Peyer's patch (tissue), 4 donors: ENCODE measurements around the gene MYBPC1. TPM values are rescaled to one million over a fixed set of nuclear protein-coding genes. Genes with fewer than 3 reads are reported as not detected.
A peak's percentile ranks its signal among the peaks of the same experiment; 100 is the strongest.
"Not testable (repeated sequence)": the region's sequence is repeated elsewhere in the genome, so short reads cannot be mapped to it uniquely, and the experiment has no call there.

ENCODE experiments used
- DNase-seq, 3 donors: peaks; one replicate each; pipeline ENCODE4 v3.0.0-alpha.2; 2017 to 2019
- H3K27ac ChIP-seq, 4 donors: fragments of 200-600 bp; sonication (generic); one replicate each; pipeline ENCODE4 v1.5.1; 2016 to 2019
- H3K27me3 ChIP-seq, 2 donors: fragments of 200-600 bp; sonication (generic); one replicate each; pipeline ENCODE4 v1.5.1; 2019
- H3K36me3 ChIP-seq, 3 donors: fragments of 200-600 bp; sonication (generic); one replicate each; pipeline ENCODE4 v1.5.1; 2016 to 2019
- H3K4me1 ChIP-seq, 4 donors: fragments of 200-600 bp; sonication (generic); one replicate each; pipeline ENCODE4 v1.5.1; 2016 to 2019
- H3K4me3 ChIP-seq, 4 donors: fragments of 200-600 bp; sonication (generic); 1 replicate in 3 of 4; 2 replicates in 1 of 4; pipeline ENCODE4 v1.5.1; 2016 to 2019; ENCODE audit warnings: mild to moderate bottlenecking in 1 of 4
- H3K9me3 ChIP-seq, 4 donors: fragments of 200-600 bp; sonication (generic); one replicate each; pipeline ENCODE4 v1.5.1; 2016 to 2019; ENCODE audit warnings: mild to moderate bottlenecking in 1 of 4
- POLR2A ChIP-seq, 2 donors: fragments of 450-650 bp; IDR thresholded peaks; one replicate each; pipeline ENCODE4 v1.5.1; 2017; ENCODE audit warnings: antibody characterized with exemption in 2 of 2, mild to moderate bottlenecking in 2 of 2, moderate library complexity in 2 of 2
- total RNA-seq, 4 donors: library from RNA; depleted of rRNA; stranded (reverse); fragments of >200 nt; gene quantifications; one replicate each; pipeline ENCODE4 v1.1.0, GENCODE V29; 2016
- TF ChIP-seq, protein P1 (sequence below), 6 experiments: fragments of 450-650 bp in 4 of 6; fragments of 200-600 bp in 2 of 6; sonication (generic) in 1 of 6; IDR thresholded peaks; one replicate each; pipeline ENCODE4 v1.5.1; 2017 to 2019; ENCODE audit warnings: antibody characterized with exemption in 6 of 6, mild to moderate bottlenecking in 3 of 6, moderate library complexity in 1 of 6

The MYBPC1 gene
- total RNA-seq, 4 donors from 2014 or later, result 19.4 to 141 (median 63.9) TPM; not detected in 1

DNA sequence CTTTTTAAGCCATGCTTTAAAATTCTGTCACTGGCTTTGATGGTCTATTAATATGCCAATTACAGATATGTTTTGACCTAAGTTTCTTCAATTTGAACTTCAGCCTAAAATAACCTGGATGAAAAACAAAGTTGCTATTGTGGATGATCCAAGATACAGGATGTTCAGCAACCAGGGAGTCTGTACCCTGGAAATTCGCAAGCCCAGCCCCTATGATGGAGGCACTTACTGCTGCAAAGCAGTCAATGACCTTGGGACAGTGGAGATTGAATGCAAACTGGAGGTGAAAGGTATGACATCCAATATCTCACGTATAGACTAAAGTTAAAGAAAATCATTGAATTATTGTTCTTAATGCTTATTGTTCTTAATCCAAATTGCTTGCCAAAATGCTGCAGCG, 85.5 kb downstream of the MYBPC1 start:
- TF ChIP-seq, protein P1, sequence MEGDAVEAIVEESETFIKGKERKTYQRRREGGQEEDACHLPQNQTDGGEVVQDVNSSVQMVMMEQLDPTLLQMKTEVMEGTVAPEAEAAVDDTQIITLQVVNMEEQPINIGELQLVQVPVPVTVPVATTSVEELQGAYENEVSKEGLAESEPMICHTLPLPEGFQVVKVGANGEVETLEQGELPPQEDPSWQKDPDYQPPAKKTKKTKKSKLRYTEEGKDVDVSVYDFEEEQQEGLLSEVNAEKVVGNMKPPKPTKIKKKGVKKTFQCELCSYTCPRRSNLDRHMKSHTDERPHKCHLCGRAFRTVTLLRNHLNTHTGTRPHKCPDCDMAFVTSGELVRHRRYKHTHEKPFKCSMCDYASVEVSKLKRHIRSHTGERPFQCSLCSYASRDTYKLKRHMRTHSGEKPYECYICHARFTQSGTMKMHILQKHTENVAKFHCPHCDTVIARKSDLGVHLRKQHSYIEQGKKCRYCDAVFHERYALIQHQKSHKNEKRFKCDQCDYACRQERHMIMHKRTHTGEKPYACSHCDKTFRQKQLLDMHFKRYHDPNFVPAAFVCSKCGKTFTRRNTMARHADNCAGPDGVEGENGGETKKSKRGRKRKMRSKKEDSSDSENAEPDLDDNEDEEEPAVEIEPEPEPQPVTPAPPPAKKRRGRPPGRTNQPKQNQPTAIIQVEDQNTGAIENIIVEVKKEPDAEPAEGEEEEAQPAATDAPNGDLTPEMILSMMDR (IDR thresholded peaks at IDR 0.05), result no peak
- no peak for TF ChIP-seq POLR2A (IDR thresholded peaks at IDR 0.05)
- H3K36me3 ChIP-seq, result no peaks in the 10 kb centered on the region
- no peak for DNase-seq
- H3K4me3 ChIP-seq, result no peak overlapping the region
- no peaks in the 10 kb centered on the region for H3K9me3 ChIP-seq
- H3K27ac ChIP-seq, result peak overlapping the region in 1 of 4 donors; percentile 8
- no peaks in the 10 kb centered on the region for H3K4me1 ChIP-seq
- H3K27me3 ChIP-seq, result no peaks in the 10 kb centered on the region

DNA sequence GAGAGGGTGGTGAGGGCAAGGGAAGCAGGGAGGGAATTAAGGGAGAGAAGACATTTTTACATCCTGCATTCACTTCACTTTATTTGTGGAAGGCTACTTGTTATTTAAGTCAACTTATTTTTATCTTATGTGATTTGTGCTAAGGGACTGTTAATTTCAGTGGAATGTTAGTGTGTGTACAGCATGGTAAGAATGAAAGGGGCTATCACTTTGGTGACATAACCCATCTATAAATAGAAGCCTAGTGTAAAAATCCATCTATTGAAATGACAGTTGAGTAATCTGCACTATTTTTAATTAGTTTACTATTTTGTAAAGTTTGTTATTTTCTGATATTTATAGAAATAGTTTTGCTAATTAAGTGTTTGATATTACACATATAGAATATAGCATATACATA, 85.9 kb downstream of the MYBPC1 start:
- no peaks in the 10 kb centered on the region for H3K4me1 ChIP-seq
- no peak for DNase-seq
- H3K9me3 ChIP-seq, result no peaks in the 10 kb centered on the region
- no peaks in the 10 kb centered on the region for H3K27me3 ChIP-seq
- TF ChIP-seq, protein P1 (IDR thresholded peaks at IDR 0.05), result no peak
- H3K4me3 ChIP-seq, result no peak overlapping the region
- no peak overlapping the region for H3K27ac ChIP-seq
- H3K36me3 ChIP-seq, result no peaks in the 10 kb centered on the region

DNA sequence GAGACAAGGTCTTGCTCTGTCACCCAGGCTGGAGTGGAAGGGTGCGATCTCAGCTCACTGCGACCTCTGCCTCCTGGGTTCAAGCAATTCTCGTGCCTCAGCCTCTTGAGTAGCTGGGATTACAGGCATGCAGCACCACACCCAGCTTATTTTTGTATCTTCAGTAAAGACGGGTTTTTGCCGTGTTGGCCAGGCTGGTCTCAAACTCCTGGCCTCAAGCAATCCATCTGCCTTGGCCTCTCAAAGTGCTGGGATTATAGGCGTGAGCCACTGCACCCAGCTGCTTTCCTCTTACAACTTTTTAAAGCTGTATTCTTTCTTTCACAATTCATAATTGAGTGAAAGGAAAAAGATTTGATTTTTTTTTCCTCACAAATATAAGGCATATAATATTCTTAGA, 86.9 kb downstream of the MYBPC1 start:
- not testable (repeated sequence) for H3K4me3 ChIP-seq, DNase-seq, H3K36me3 ChIP-seq, H3K4me1 ChIP-seq, H3K27ac ChIP-seq, H3K27me3 ChIP-seq, H3K9me3 ChIP-seq

DNA sequence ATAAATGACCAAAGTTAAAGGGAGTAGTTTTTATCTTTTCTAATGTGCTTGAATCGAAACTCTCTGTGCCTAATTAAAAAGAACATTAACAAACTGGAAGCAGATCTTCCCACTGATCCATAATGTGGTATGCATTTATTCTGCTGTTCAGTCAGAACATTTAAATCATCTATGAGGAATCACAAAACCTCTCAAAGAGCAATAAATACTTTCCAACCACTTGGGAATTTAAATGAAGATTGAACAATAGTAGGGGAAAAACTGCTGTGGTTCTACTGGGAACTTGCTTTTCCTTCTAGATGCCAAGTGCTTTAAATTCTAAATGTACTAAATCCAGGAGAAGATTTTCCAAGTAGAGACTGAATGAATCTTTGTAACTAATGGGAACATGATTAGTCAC, 90.3 kb downstream of the MYBPC1 start:
- Histone ChIP-seq H3K4me3 (no peak overlapping the region), H3K27ac (no peak overlapping the region), H3K36me3 (no peaks in the 10 kb centered on the region), H3K4me1 (no peaks in the 10 kb centered on the region), H3K27me3 (no peaks in the 10 kb centered on the region), H3K9me3 (no peaks in the 10 kb centered on the region)
- no peak for TF ChIP-seq POLR2A (IDR thresholded peaks at IDR 0.05)
- TF ChIP-seq, protein P1 (IDR thresholded peaks at IDR 0.05), result no peak
- no peak for DNase-seq

DNA sequence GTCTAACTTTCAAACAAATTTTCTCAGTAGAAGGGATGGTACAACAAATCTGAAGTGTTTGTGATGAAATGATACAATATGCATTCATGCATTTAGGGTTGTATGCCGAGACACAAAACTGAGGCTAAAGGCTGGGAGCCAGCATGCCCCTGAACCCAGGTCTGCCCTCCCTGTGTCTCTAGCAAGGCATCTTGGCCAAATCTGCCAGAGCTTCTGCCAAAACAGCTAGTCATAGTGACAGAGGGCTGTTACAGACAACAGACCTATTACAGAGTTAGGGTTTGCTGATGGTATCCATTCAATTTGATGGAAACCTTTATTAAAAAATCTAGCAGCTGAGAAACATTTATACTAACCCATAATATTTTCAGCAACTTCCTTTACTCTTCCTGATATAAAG, 91.4 kb downstream of the MYBPC1 start:
- Histone ChIP-seq H3K4me3 (no peak overlapping the region), H3K4me1 (peaks cover 0 to 4% (median 0%) of the 10 kb centered on the region in 4 donors), H3K27me3 (no peaks in the 10 kb centered on the region), H3K27ac (no peak overlapping the region), H3K9me3 (no peaks in the 10 kb centered on the region), H3K36me3 (no peaks in the 10 kb centered on the region)
- no peak for DNase-seq
- no peak for TF ChIP-seq POLR2A (IDR thresholded peaks at IDR 0.05)
- TF ChIP-seq, protein P1 (IDR thresholded peaks at IDR 0.05), result no peak

DNA sequence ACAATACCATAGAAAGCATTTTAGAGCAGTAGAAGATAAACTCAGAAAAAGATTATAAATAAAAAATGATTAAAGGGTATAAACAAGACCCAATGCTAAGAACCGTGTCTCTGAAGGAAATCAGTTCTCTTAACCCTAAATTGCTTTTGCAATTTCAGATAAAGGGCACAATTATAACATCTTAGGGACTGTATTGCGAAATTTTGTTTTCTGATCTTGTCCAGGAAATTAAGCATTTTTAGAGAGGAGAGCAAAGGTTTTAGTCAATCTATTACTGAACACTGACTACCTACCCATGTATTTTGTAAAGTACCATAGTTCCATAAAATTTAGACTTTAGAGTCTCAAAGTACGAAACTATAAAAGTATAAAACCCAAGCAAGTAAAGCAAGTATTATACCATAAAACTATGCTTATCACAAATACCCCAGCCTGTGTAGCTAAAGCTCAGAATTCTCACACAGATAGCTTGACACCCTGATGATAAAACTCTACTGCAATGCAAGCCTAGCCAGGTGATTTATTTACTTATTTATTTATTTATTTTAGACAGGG, 95.8 kb downstream of the MYBPC1 start:
- Histone ChIP-seq H3K27ac (peak overlapping the region in 2 of 4 donors; percentile 5 to 72), H3K27me3 (no peaks in the 10 kb centered on the region), H3K36me3 (no peaks in the 10 kb centered on the region), H3K9me3 (no peaks in the 10 kb centered on the region), H3K4me1 (peaks cover 0 to 14% (median 0%) of the 10 kb centered on the region in 4 donors), H3K4me3 (no peak overlapping the region)
- TF ChIP-seq, protein P1 (IDR thresholded peaks at IDR 0.05), result no peak
- no peak for DNase-seq
